HepG2 (cell line): ENCODE results near the gene RTP2. TPM values are rescaled to one million over a fixed set of nuclear protein-coding genes. Genes with fewer than 3 reads are reported as not detected.

ENCODE experiments used
- AKAP8 ChIP-seq: sonication (generic); formaldehyde crosslinking; IDR thresholded peaks from 2 replicates; pipeline ENCODE4 v1.5.1; 2020; ENCODE audit warnings: mild to moderate bottlenecking, missing genetic modification reagents
- GATA4 ChIP-seq: sonication (generic); IDR thresholded peaks from 2 replicates; pipeline ENCODE4 v1.6.1; 2016; ENCODE audit warnings: antibody characterized with exemption, low read depth, borderline replicate concordance
- HNRNPLL ChIP-seq: fragments of 200-400 bp; formaldehyde crosslinking; IDR thresholded peaks from 2 replicates; pipeline ENCODE4 v1.6.1; 2017; ENCODE audit warnings: mild to moderate bottlenecking, low read depth, low read length; ENCODE audit not compliant: poor library complexity, severe bottlenecking
- MAFF ChIP-seq: IDR thresholded peaks from 2 replicates; pipeline ENCODE4 v1.6.1; 2011; ENCODE audit warnings: low read depth, low read length, improper control_type of control experiment
- MYNN ChIP-seq: sonication (generic); formaldehyde crosslinking; IDR thresholded peaks from 2 replicates; pipeline ENCODE4 v1.4.0; 2020; ENCODE audit warnings: mild to moderate bottlenecking, low read depth, missing genetic modification reagents
- SOX6 ChIP-seq, 2 experiments: fragments of 450-650 bp in 1 of 2; sonication (generic) in 1 of 2; formaldehyde crosslinking in 1 of 2; IDR thresholded peaks; 2 replicates each; pipeline versions ENCODE4 v1.4.0 to v1.6.1; 2017 to 2020; ENCODE audit warnings: antibody characterized with exemption in 1 of 2, mild to moderate bottlenecking in 1 of 2, missing genetic modification reagents in 1 of 2
- SP5 ChIP-seq: IDR thresholded peaks from 2 replicates; pipeline ENCODE4 v1.6.1; 2016; ENCODE audit warnings: low read depth, borderline replicate concordance
- TSC22D2 ChIP-seq: sonication (generic); formaldehyde crosslinking; IDR thresholded peaks from 2 replicates; pipeline ENCODE4 v1.5.1; 2020; ENCODE audit warnings: missing genetic modification reagents, mild to moderate bottlenecking, borderline replicate concordance
- ZNF331 ChIP-seq: sonication (generic); formaldehyde crosslinking; IDR thresholded peaks from 2 replicates; pipeline ENCODE4 v1.4.0; 2020; ENCODE audit warnings: missing genetic modification reagents
- ZNF343 ChIP-seq: sonication (generic); formaldehyde crosslinking; IDR thresholded peaks from 2 replicates; pipeline ENCODE4 v1.4.0; 2020; ENCODE audit warnings: mild to moderate bottlenecking, missing genetic modification reagents
- ZNF678 ChIP-seq: sonication (generic); formaldehyde crosslinking; IDR thresholded peaks from 2 replicates; pipeline ENCODE4 v1.4.0; 2020; ENCODE audit warnings: mild to moderate bottlenecking, missing genetic modification reagents
- ZNF720 ChIP-seq: sonication (generic); formaldehyde crosslinking; IDR thresholded peaks from 2 replicates; pipeline ENCODE4 v1.4.0; 2020; ENCODE audit warnings: missing genetic modification reagents
- polyA plus RNA-seq, 8 experiments: library from polyadenylated mRNA; depleted of rRNA in 3 of 8; stranded (reverse) in 7 of 8; unstranded in 1 of 8; fragments of >200 nt; fragmentation: Illumina TruSeq in 4 of 8; extraction: Trizol in 4 of 8; gene quantifications; 2 replicates each; pipeline versions ENCODE4 v1.2.1 to v1.2.3, GENCODE V29; 2011 to 2016; ENCODE audit warnings: low read depth in 4 of 8, missing spikeins in 1 of 8, mixed read lengths in 1 of 8; ENCODE audit not compliant: insufficient read depth in 1 of 8
- total RNA-seq, 5 experiments: library from RNA; depleted of rRNA; stranded (reverse); fragments of >200 nt; fragmentation: Illumina TruSeq; extraction: Trizol; gene quantifications; 2 replicates each; pipeline ENCODE4 v1.2.3, GENCODE V29; 2016; ENCODE audit warnings: low read depth in 1 of 5
- TF ChIP-seq, protein P1 (sequence below), 2 experiments: sonication (generic) in 1 of 2; formaldehyde crosslinking in 1 of 2; IDR thresholded peaks; 2 replicates each; pipeline versions ENCODE4 v1.4.0 to v1.6.1; 2018 to 2020; ENCODE audit warnings: missing genetic modification reagents in 2 of 2, borderline replicate concordance in 1 of 2, low read depth in 1 of 2, mild to moderate bottlenecking in 1 of 2, missing biosample characterization in 1 of 2
- TF ChIP-seq, protein P2 (sequence below): sonication (generic); formaldehyde crosslinking; IDR thresholded peaks from 2 replicates; pipeline ENCODE4 v1.4.0; 2020; ENCODE audit warnings: missing genetic modification reagents
- TF ChIP-seq, protein P3 (sequence below): sonication (generic); formaldehyde crosslinking; IDR thresholded peaks from 2 replicates; pipeline ENCODE4 v1.4.0; 2020; ENCODE audit warnings: mild to moderate bottlenecking, missing genetic modification reagents
- TF ChIP-seq, protein P4 (sequence below): sonication (generic); formaldehyde crosslinking; IDR thresholded peaks from 2 replicates; pipeline ENCODE4 v1.4.0; 2020; ENCODE audit warnings: missing genetic modification reagents

Gene RTP2
- total and polyA plus RNA-seq, 2 of the 13 experiments (the other 11 are each of a cell fraction or from before 2014, with no cell fraction given), result not detected

DNA sequence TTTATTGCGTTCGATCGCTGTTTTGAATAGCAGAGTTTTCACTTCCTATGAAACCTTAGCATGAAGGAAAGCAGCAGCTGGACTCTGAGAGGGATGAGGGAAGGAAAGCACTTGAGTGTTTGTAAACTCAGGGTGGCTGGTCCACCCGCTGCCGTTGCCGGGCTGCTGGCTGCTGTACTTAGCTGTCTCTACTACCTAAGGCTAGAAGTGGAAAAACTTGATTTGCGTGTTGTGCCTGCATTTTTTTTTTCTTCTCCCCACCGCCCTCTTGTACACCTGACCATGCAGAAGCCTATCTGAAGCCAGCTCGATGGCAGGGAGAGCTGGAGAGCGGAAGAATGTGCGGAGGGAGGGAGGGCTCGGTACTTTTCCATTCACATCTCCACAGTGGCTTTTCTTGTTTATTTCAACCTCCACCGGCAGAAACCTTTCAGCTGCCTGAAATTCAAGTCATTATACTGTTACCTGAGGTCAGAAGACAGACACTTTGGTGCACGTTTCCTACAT lies 47.7 kb upstream of the RTP2 start (continued):
- TF ChIP-seq ZNF720 (CRISPR knock-in tag) (no peak), SOX6 (IDR thresholded peaks at IDR 0.05) (no peak), SOX6 (CRISPR knock-in tag; IDR thresholded peaks at IDR 0.05) (no peak), ZNF678 (no peak), MAFF (0 out of 2 replicates have a peak, but pooled peaks have one; percentile 11), HNRNPLL (no peak), ZNF331 (peak; percentile 14; the same call in 1 of the 2 replicates), ZNF343 (CRISPR knock-in tag) (no peak), TSC22D2 (CRISPR knock-in tag) (no peak), MYNN (no peak), SP5 (CRISPR knock-in tag) (0 out of 2 replicates have a peak, but pooled peaks have one; percentile 19), GATA4 (0 out of 2 replicates have a peak, but pooled peaks have one; percentile 34), AKAP8 (CRISPR knock-in tag) (no peak)
- TF ChIP-seq, protein P1, sequence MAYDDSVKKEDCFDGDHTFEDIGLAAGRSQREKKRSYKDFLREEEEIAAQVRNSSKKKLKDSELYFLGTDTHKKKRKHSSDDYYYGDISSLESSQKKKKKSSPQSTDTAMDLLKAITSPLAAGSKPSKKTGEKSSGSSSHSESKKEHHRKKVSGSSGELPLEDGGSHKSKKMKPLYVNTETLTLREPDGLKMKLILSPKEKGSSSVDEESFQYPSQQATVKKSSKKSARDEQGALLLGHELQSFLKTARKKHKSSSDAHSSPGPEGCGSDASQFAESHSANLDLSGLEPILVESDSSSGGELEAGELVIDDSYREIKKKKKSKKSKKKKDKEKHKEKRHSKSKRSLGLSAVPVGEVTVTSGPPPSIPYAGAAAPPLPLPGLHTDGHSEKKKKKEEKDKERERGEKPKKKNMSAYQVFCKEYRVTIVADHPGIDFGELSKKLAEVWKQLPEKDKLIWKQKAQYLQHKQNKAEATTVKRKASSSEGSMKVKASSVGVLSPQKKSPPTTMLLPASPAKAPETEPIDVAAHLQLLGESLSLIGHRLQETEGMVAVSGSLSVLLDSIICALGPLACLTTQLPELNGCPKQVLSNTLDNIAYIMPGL (CRISPR knock-in tag; IDR thresholded peaks at IDR 0.05; ENCODE audit: borderline replicate concordance in 1 of 2, low read depth in 1 of 2), result peak; percentile 1 to 58; a peak in 3 of 4 replicates
- TF ChIP-seq, protein P2, sequence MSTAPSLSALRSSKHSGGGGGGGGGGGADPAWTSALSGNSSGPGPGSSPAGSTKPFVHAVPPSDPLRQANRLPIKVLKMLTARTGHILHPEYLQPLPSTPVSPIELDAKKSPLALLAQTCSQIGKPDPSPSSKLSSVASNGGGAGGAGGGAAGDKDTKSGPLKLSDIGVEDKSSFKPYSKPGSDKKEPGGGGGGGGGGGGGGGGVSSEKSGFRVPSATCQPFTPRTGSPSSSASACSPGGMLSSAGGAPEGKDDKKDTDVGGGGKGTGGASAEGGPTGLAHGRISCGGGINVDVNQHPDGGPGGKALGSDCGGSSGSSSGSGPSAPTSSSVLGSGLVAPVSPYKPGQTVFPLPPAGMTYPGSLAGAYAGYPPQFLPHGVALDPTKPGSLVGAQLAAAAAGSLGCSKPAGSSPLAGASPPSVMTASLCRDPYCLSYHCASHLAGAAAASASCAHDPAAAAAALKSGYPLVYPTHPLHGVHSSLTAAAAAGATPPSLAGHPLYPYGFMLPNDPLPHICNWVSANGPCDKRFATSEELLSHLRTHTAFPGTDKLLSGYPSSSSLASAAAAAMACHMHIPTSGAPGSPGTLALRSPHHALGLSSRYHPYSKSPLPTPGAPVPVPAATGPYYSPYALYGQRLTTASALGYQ (CRISPR knock-in tag), result no peak
- TF ChIP-seq, protein P3, sequence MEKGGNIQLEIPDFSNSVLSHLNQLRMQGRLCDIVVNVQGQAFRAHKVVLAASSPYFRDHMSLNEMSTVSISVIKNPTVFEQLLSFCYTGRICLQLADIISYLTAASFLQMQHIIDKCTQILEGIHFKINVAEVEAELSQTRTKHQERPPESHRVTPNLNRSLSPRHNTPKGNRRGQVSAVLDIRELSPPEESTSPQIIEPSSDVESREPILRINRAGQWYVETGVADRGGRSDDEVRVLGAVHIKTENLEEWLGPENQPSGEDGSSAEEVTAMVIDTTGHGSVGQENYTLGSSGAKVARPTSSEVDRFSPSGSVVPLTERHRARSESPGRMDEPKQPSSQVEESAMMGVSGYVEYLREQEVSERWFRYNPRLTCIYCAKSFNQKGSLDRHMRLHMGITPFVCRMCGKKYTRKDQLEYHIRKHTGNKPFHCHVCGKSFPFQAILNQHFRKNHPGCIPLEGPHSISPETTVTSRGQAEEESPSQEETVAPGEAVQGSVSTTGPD (CRISPR knock-in tag), result no peak
- TF ChIP-seq, protein P4, sequence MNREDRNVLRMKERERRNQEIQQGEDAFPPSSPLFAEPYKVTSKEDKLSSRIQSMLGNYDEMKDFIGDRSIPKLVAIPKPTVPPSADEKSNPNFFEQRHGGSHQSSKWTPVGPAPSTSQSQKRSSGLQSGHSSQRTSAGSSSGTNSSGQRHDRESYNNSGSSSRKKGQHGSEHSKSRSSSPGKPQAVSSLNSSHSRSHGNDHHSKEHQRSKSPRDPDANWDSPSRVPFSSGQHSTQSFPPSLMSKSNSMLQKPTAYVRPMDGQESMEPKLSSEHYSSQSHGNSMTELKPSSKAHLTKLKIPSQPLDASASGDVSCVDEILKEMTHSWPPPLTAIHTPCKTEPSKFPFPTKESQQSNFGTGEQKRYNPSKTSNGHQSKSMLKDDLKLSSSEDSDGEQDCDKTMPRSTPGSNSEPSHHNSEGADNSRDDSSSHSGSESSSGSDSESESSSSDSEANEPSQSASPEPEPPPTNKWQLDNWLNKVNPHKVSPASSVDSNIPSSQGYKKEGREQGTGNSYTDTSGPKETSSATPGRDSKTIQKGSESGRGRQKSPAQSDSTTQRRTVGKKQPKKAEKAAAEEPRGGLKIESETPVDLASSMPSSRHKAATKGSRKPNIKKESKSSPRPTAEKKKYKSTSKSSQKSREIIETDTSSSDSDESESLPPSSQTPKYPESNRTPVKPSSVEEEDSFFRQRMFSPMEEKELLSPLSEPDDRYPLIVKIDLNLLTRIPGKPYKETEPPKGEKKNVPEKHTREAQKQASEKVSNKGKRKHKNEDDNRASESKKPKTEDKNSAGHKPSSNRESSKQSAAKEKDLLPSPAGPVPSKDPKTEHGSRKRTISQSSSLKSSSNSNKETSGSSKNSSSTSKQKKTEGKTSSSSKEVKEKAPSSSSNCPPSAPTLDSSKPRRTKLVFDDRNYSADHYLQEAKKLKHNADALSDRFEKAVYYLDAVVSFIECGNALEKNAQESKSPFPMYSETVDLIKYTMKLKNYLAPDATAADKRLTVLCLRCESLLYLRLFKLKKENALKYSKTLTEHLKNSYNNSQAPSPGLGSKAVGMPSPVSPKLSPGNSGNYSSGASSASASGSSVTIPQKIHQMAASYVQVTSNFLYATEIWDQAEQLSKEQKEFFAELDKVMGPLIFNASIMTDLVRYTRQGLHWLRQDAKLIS, result 0 out of 2 replicates have a peak, but pooled peaks have one; percentile 60
